Ovary (tissue), 10 donors: Measurements from ENCODE around the gene LGALS7B. TPM values are rescaled to one million over a fixed set of nuclear protein-coding genes. Genes with fewer than 3 reads are reported as not detected.

Experiments used
- DNase-seq, 5 donors: peaks; one replicate each; pipeline ENCODE4 v3.0.0-alpha.2; 2019 to 2020
- H3K27ac ChIP-seq, 2 donors: fragments of 200-600 bp; one replicate each; pipeline versions ENCODE4 v1.5.1 to v1.8.0; 2019 to 2022
- H3K27me3 ChIP-seq: fragments of 200-600 bp; one replicate; pipeline ENCODE4 v1.8.0; 2022
- H3K36me3 ChIP-seq: fragments of 200-600 bp; sonication (generic); one replicate; pipeline ENCODE4 v1.5.1; 2019
- H3K4me1 ChIP-seq: one replicate; pipeline ENCODE4 v1.8.1; 2013; ENCODE audit warnings: mild to moderate bottlenecking, moderate library complexity; ENCODE audit not compliant: insufficient read depth
- H3K4me3 ChIP-seq: fragments of 200-600 bp; sonication (generic); one replicate; pipeline ENCODE4 v1.5.1; 2017
- H3K9me3 ChIP-seq, 2 donors: fragments of 200-600 bp in 1 of 2; sonication (generic) in 1 of 2; one replicate each; pipeline versions ENCODE4 v1.5.1 to v1.8.1; 2013 to 2019; ENCODE audit warnings: mild to moderate bottlenecking in 1 of 2, moderate library complexity in 1 of 2
- CTCF ChIP-seq, 3 donors: fragments of 450-650 bp in 2 of 3; fragments of 200-600 bp in 1 of 3; IDR thresholded peaks; one replicate each; pipeline versions ENCODE4 v1.5.1 to v1.8.0; 2016 to 2022; ENCODE audit warnings: antibody characterized with exemption in 3 of 3, mild to moderate bottlenecking in 1 of 3
- EP300 ChIP-seq: sonication (generic); formaldehyde crosslinking; IDR thresholded peaks from one replicate; pipeline ENCODE4 v1.6.1; 2017; ENCODE audit warnings: antibody characterized with exemption
- POLR2A ChIP-seq: fragments of 450-650 bp; IDR thresholded peaks from one replicate; pipeline ENCODE4 v1.6.1; 2017; ENCODE audit warnings: antibody characterized with exemption, mild to moderate bottlenecking, moderate library complexity
- WGBS, 3 donors: extraction: QIAGEN DNeasy Blood & Tissue Kit in 1 of 3; methylation state at CpG; one replicate each; pipeline versions ENCODE4 v1.1.5 to v1.1.7; 2013 to 2017; 5-methylcytosine and 5-hydroxymethylcytosine counted together
- intact Hi-C, 4 donors: fragments of 100-400 bp; cut with DNase I; formaldehyde crosslinking; loops; one replicate each; pipeline versions ENCODE4 v1.11.0 to v1.15.1; 2022 to 2023
- long read RNA-seq, 3 donors: library from polyadenylated mRNA in 2 of 3; unstranded in 2 of 3; transcript quantifications; one replicate each; pipeline ENCODE4 v2.0.0 and lab custom pipeline, GENCODE V29; 2021 to 2026
- polyA plus RNA-seq, 2 donors: library from polyadenylated mRNA; stranded (reverse); fragments of 200-250 nt in 1 of 2; fragments of 350-450 nt in 1 of 2; fragmentation: Illumina TruSeq in 1 of 2; extraction: RNeasy Lipid Tissue Mini Kit (QIAGEN cat#74804) in 1 of 2; gene quantifications; one replicate each; pipeline ENCODE4 v1.2.3, GENCODE V29; 2013 to 2014
- total RNA-seq, 7 donors: library from RNA; depleted of rRNA in 2 of 7; stranded (reverse); fragments of >200 nt in 2 of 7; fragmentation: NEBNext Ultra II Directional in 3 of 7; extraction: Animal tissue kit (Norgen Biotek cat#: 25700) in 3 of 7; gene quantifications; one replicate each; pipeline versions ENCODE4 v1.1.0 to v1.2.4, GENCODE V29; 2016 to 2023
- donor health status: DM: no; HTN: no; CAD: no; lungs with moderate emphysema.
- donor health status: DM: no; HTN: no; CAD: no.
- donor health status: Bipolar disorder and iron deficiency.
- donor health status: DM: yes; HTN: yes; CAD: no.
- donor health status: DM: no; HTN: no; CAD: no.
- donor health status: DM: yes; HTN: yes; CAD: no.

The LGALS7B gene
- total RNA-seq (not detected), polyA plus RNA-seq (not detected)
- long read RNA-seq, donor 1, result 0 reads
- long read RNA-seq, donor 2, partial matches to known transcripts, result 0 of 1 reads
- long read RNA-seq, donor 2, other reads (novel, unspliced or antisense), result 0 of 1 reads
- long read RNA-seq, donor 3, result 0 reads

GRCh38 chr19:38788478-38789243, at the start of gene LGALS7B:
TSS of gene LGALS7B (plus strand) at chr19:38789200. CDS start at chr19:38789227, 27 bp downstream.
- Histone ChIP-seq H3K27me3 (no peaks in the 10 kb centered on the region), H3K4me1 (no peaks in the 10 kb centered on the region), H3K36me3 (no peaks in the 10 kb centered on the region), H3K27ac (no peak within 1 kb of the TSS), H3K4me3 (no peak within 1 kb of the TSS), H3K9me3 (no peaks in the 10 kb centered on the region)
- intact Hi-C loops, result no loop called here
- 67 to 83% (median 72%) methylated on average over 12 to 13 of the region's 17 CpGs for WGBS, 3 donors
- no peak for TF ChIP-seq CTCF (IDR thresholded peaks at IDR 0.05)
- TF ChIP-seq POLR2A, result no peak
- no peak for TF ChIP-seq EP300
- no peak for DNase-seq

- Histone ChIP-seq H3K36me3 (no peaks in the 10 kb centered on the region), H3K27ac (no peak overlapping the region), H3K27me3 (no peaks in the 10 kb centered on the region), H3K4me3 (no peak overlapping the region), H3K4me1 (no peaks in the 10 kb centered on the region), H3K9me3 (no peaks in the 10 kb centered on the region)
- TF ChIP-seq CTCF (IDR thresholded peaks at IDR 0.05), result no peak
- no peak for DNase-seq
- 77 to 82% (median 81%) methylated on average over 16 of the region's 16 CpGs for WGBS, 3 donors
- intact Hi-C loops, result no loop called here
These were observed 49.4 kb upstream of the LGALS7B start for GRCh38 chr19:38739440-38740256.

- 91 to 93% (median 91%) methylated on average over 9 of the region's 9 CpGs for WGBS, 3 donors
- intact Hi-C loops, result no loop called here
- DNase-seq, result no peak
- no peaks in the 10 kb centered on the region for H3K4me1 ChIP-seq
- no peak for TF ChIP-seq EP300
- no peak for TF ChIP-seq CTCF (IDR thresholded peaks at IDR 0.05)
- no peak for TF ChIP-seq POLR2A
- no peaks in the 10 kb centered on the region for H3K27me3 ChIP-seq
- no peak overlapping the region for H3K4me3 ChIP-seq
- H3K36me3 ChIP-seq, result no peaks in the 10 kb centered on the region
- no peak overlapping the region for H3K27ac ChIP-seq
- H3K9me3 ChIP-seq, result no peaks in the 10 kb centered on the region
These were observed 48.8 kb upstream of the LGALS7B start for GRCh38 chr19:38740257-38740592.

GRCh38 chr19:38740932-38741331, 48.1 kb upstream of the LGALS7B start:
- TF ChIP-seq EP300 (no peak), POLR2A (no peak), CTCF (IDR thresholded peaks at IDR 0.05) (no peak)
- no peaks in the 10 kb centered on the region for H3K27me3 ChIP-seq
- intact Hi-C loops, result no loop called here
- DNase-seq, result no peak
- no peak overlapping the region for H3K4me3 ChIP-seq
- H3K4me1 ChIP-seq, result no peaks in the 10 kb centered on the region
- H3K9me3 ChIP-seq, result no peaks in the 10 kb centered on the region
- no peak overlapping the region for H3K27ac ChIP-seq
- 93 to 96% (median 95%) methylated on average over 2 of the region's 2 CpGs for WGBS, 3 donors
- H3K36me3 ChIP-seq, result no peaks in the 10 kb centered on the region
